HG03457 (cell line): Measurements from ENCODE around the gene IMMT.

ENCODE experiments used
- ATAC-seq: cut with Tn5 transposase; IDR thresholded peaks from one replicate; pipeline ENCODE4 v1.9.1; 2021; ENCODE audit warnings: moderate number of reproducible peaks; ENCODE audit not compliant: unreplicated experiment

Gene IMMT

GRCh38 chr2:86226636-86227520 lies 31.6 kb upstream of the IMMT start:
- no peak for ATAC-seq

GRCh38 chr2:86226070-86226469 lies 30.8 kb upstream of the IMMT start:
- no peak for ATAC-seq

- ATAC-seq: no peak
Observed at GRCh38 chr2:86225581-86225980, 30.3 kb upstream of the IMMT start.

GRCh38 chr2:86224645-86225355 lies 29.5 kb upstream of the IMMT start:
- ATAC-seq: no peak

- no peak for ATAC-seq
Observed at GRCh38 chr2:86223927-86224560, 28.8 kb upstream of the IMMT start.

GRCh38 chr2:86223140-86223926 lies 28.1 kb upstream of the IMMT start:
- ATAC-seq: no peak

- no peak for ATAC-seq
Observed at GRCh38 chr2:86221066-86221684, 25.9 kb upstream of the IMMT start.

- ATAC-seq: no peak
Observed at GRCh38 chr2:86219896-86220295, 24.6 kb upstream of the IMMT start.

GRCh38 chr2:86218124-86218523 lies 22.9 kb upstream of the IMMT start:
- ATAC-seq: no peak

GRCh38 chr2:86216575-86217555 lies 21.6 kb upstream of the IMMT start:
- ATAC-seq: no peak

GRCh38 chr2:86214503-86214832 lies 19.2 kb upstream of the IMMT start:
- ATAC-seq: no peak

- ATAC-seq: no peak
Observed at GRCh38 chr2:86213699-86214502, 18.6 kb upstream of the IMMT start.

GRCh38 chr2:86213056-86213455 lies 17.8 kb upstream of the IMMT start:
- no peak for ATAC-seq

GRCh38 chr2:86211796-86212188 lies 16.5 kb upstream of the IMMT start:
- ATAC-seq: no peak

- no peak for ATAC-seq
Observed at GRCh38 chr2:86211033-86211795, 16.0 kb upstream of the IMMT start.

GRCh38 chr2:86204458-86204857 lies 9.2 kb upstream of the IMMT start:
- no peak for ATAC-seq

GRCh38 chr2:86203614-86204013 lies 8.4 kb upstream of the IMMT start:
- no peak for ATAC-seq

GRCh38 chr2:86202702-86203101 lies 7.4 kb upstream of the IMMT start:
- no peak for ATAC-seq
